H1 (cell line): ENCODE results near the gene EEF2. TPM values are rescaled to one million over a fixed set of nuclear protein-coding genes. Genes with fewer than 3 reads are reported as not detected.

ENCODE experiments used
- CTCF ChIA-PET: fragments of 300-600 bp; sonication (Branson Sonifier 250); formaldehyde crosslinking; loops from one replicate; lab custom pipeline; 2021; ENCODE audit not compliant: partially characterized antibody; lab: Charles Lee
- POLR2A ChIA-PET: fragments of 300-600 bp; sonication (Branson Sonifier 250); formaldehyde crosslinking; loops from one replicate; lab custom pipeline; 2021; ENCODE audit warnings: inconsistent platforms; ENCODE audit not compliant: partially characterized antibody; lab: Charles Lee
- DNase-seq, 2 experiments: peaks; one replicate each; pipeline versions ENCODE4 v3.0.0 to v3.0.0-alpha.2; 2010 to 2022; ENCODE audit warnings: low spot score in 2 of 2, low read depth in 1 of 2, mixed read lengths in 1 of 2
- FAIRE-seq: peaks from 2 replicates; lab custom pipeline; 2011; peaks lifted over from hg19 to GRCh38; lab: Jason Lieb, UNC
- H2AFZ ChIP-seq: 2 replicates; pipeline ENCODE4 v1.8.1; 2012; ENCODE audit warnings: low read length, inconsistent platforms
- H2AK5ac ChIP-seq: 2 replicates; pipeline ENCODE4 v1.6.1; 2013; ENCODE audit warnings: low read depth, low read length
- H2BK120ac ChIP-seq: replicated peaks from 2 replicates; pipeline ENCODE3; 2013; ENCODE audit warnings: low read depth, low read length, inconsistent platforms
- H2BK12ac ChIP-seq: 2 replicates; pipeline ENCODE4 v1.6.1; 2013; ENCODE audit warnings: low read depth, low read length
- H2BK15ac ChIP-seq: 2 replicates; pipeline ENCODE4 v1.6.1; 2013; ENCODE audit warnings: low read length
- H2BK20ac ChIP-seq: 2 replicates; pipeline ENCODE4 v1.6.1; 2013; ENCODE audit warnings: low read length
- H2BK5ac ChIP-seq: 2 replicates; pipeline ENCODE4 v1.6.1; 2013; ENCODE audit warnings: low read depth, low read length
- H3K14ac ChIP-seq: 2 replicates; pipeline ENCODE4 v1.6.1; 2013; ENCODE audit warnings: inconsistent platforms; ENCODE audit not compliant: insufficient read length
- H3K18ac ChIP-seq: 2 replicates; pipeline ENCODE4 v1.6.1; 2013; ENCODE audit warnings: low read length; ENCODE audit errors: extremely low read depth
- H3K23ac ChIP-seq: 2 replicates; pipeline ENCODE4 v1.6.1; 2013; ENCODE audit warnings: inconsistent platforms; ENCODE audit not compliant: insufficient read length
- H3K23me2 ChIP-seq: 2 replicates; pipeline ENCODE4 v1.6.1; 2013; ENCODE audit warnings: low read depth, low read length
- H3K27ac ChIP-seq: 2 replicates; pipeline ENCODE4 v1.6.1; 2011; ENCODE audit warnings: low read depth, low read length, inconsistent platforms
- H3K27me3 ChIP-seq, 4 experiments: replicated peaks in 1 of 4; 1 replicate in 1 of 4; 2 replicates in 3 of 4; pipeline versions ENCODE4 v1.6.1 to v1.8.1; 2011 to 2013; ENCODE audit warnings: low read length in 3 of 4, mild to moderate bottlenecking in 3 of 4, inconsistent platforms in 2 of 4, mixed read lengths in 2 of 4, moderate library complexity in 1 of 4; ENCODE audit not compliant: control insufficient read depth in 3 of 4, insufficient read depth in 3 of 4; ENCODE audit errors: extremely low read depth in 1 of 4
- H3K36me3 ChIP-seq, 4 experiments: 2 replicates each; pipeline versions ENCODE4 v1.6.1 to v1.8.1; 2011 to 2013; ENCODE audit warnings: mild to moderate bottlenecking in 4 of 4, low read length in 3 of 4, moderate library complexity in 2 of 4, control low read depth in 1 of 4, inconsistent platforms in 1 of 4; ENCODE audit not compliant: insufficient read depth in 4 of 4, control insufficient read depth in 2 of 4
- H3K4ac ChIP-seq: replicated peaks from 2 replicates; pipeline ENCODE3; 2013; ENCODE audit warnings: low read length, low read depth, mixed read lengths, inconsistent platforms; ENCODE audit not compliant: insufficient read length
- H3K4me1 ChIP-seq, 4 experiments: replicated peaks in 1 of 4; 1 replicate in 1 of 4; 2 replicates in 3 of 4; pipeline versions ENCODE4 v1.6.1 to v1.8.1; 2011 to 2013; ENCODE audit warnings: low read length in 3 of 4, inconsistent platforms in 2 of 4, mixed read lengths in 1 of 4; ENCODE audit not compliant: insufficient read depth in 4 of 4, control insufficient read depth in 3 of 4
- H3K4me2 ChIP-seq, 2 experiments: 2 replicates each; pipeline versions ENCODE4 v1.6.1 to v1.8.1; 2011 to 2013; ENCODE audit warnings: low read depth in 2 of 2, low read length in 2 of 2, control low read depth in 1 of 2, inconsistent platforms in 1 of 2, mild to moderate bottlenecking in 1 of 2; ENCODE audit not compliant: insufficient read depth in 1 of 2
- H3K4me3 ChIP-seq, 4 experiments: fragments of 200-600, 300-600 bp in 1 of 4; sonication (generic), shearing (Covaris generic), sonication (Bioruptor Twin) in 1 of 4; 2 replicates each; pipeline versions ENCODE4 v1.5.1 to v1.8.1; 2011 to 2016; ENCODE audit warnings: low read length in 4 of 4, low read depth in 3 of 4, control low read depth in 2 of 4, inconsistent platforms in 2 of 4, mild to moderate bottlenecking in 2 of 4, mixed read lengths in 1 of 4, moderate library complexity in 1 of 4; ENCODE audit not compliant: insufficient read depth in 2 of 4; ENCODE audit errors: extremely low read depth in 1 of 4
- H3K56ac ChIP-seq: replicated peaks from 2 replicates; pipeline ENCODE3; 2013; ENCODE audit warnings: low read depth, mild to moderate bottlenecking, mixed read lengths, low read length, inconsistent platforms; ENCODE audit not compliant: insufficient read length
- H3K79me1 ChIP-seq: 2 replicates; pipeline ENCODE4 v1.6.1; 2013; ENCODE audit warnings: low read depth, low read length, control low read depth
- H3K79me2 ChIP-seq, 2 experiments: 2 replicates each; pipeline versions ENCODE4 v1.6.1 to v1.8.1; 2012 to 2013; ENCODE audit warnings: low read length in 2 of 2, mild to moderate bottlenecking in 2 of 2, inconsistent platforms in 1 of 2; ENCODE audit not compliant: insufficient read depth in 2 of 2, control insufficient read depth in 1 of 2
- H3K9ac ChIP-seq, 4 experiments: replicated peaks in 1 of 4; 1 replicate in 1 of 4; 2 replicates in 3 of 4; pipeline versions ENCODE4 v1.6.1 to v1.8.1; 2011 to 2013; ENCODE audit warnings: low read depth in 3 of 4, low read length in 3 of 4, control low read depth in 2 of 4, mild to moderate bottlenecking in 2 of 4, moderate library complexity in 2 of 4, inconsistent platforms in 1 of 4; ENCODE audit errors: extremely low read depth in 1 of 4
- H3K9me3 ChIP-seq, 2 experiments: 2 replicates each; pipeline versions ENCODE4 v1.6.1 to v1.8.1; 2012 to 2013; ENCODE audit warnings: mild to moderate bottlenecking in 2 of 2, moderate library complexity in 2 of 2, control low read depth in 1 of 2, inconsistent platforms in 1 of 2, low read depth in 1 of 2, low read length in 1 of 2, mixed read lengths in 1 of 2; ENCODE audit not compliant: insufficient read depth in 2 of 2
- H4K20me1 ChIP-seq, 2 experiments: replicated peaks in 1 of 2; 2 replicates each; pipeline versions ENCODE3 to v1.8.1; 2011 to 2013; ENCODE audit warnings: inconsistent platforms in 2 of 2, low read length in 2 of 2, mild to moderate bottlenecking in 1 of 2; ENCODE audit not compliant: insufficient read depth in 2 of 2, control insufficient read depth in 1 of 2
- H4K5ac ChIP-seq: 2 replicates; pipeline ENCODE4 v1.6.1; 2013; ENCODE audit warnings: low read length, low read depth, mixed read lengths, inconsistent platforms; ENCODE audit not compliant: insufficient read length
- H4K8ac ChIP-seq: 2 replicates; pipeline ENCODE4 v1.8.0; 2013; ENCODE audit warnings: mild to moderate bottlenecking, moderate library complexity, low read length, inconsistent platforms; ENCODE audit not compliant: insufficient read depth; ENCODE audit errors: extremely low read depth
- H4K91ac ChIP-seq: replicated peaks from 2 replicates; pipeline ENCODE3; 2013; ENCODE audit warnings: low read length, mixed read lengths, inconsistent platforms; ENCODE audit not compliant: insufficient read length
- ATF3 ChIP-seq: IDR thresholded peaks from 2 replicates; pipeline ENCODE4 v1.6.1; 2011; ENCODE audit warnings: low read depth, mild to moderate bottlenecking, low read length; ENCODE audit not compliant: insufficient read depth
- CEBPB ChIP-seq: IDR thresholded peaks from 2 replicates; pipeline ENCODE4 v1.6.1; 2012; ENCODE audit warnings: low read depth, low read length
- E2F6 ChIP-seq: IDR thresholded peaks from 2 replicates; pipeline ENCODE4 v1.6.1; 2012; ENCODE audit warnings: inconsistent platforms
- KDM5A ChIP-seq: fragments of 200-600 bp; IDR thresholded peaks from 2 replicates; pipeline ENCODE4 v1.7.1; 2012; ENCODE audit warnings: mild to moderate bottlenecking, low read length, inconsistent platforms, mixed read lengths
- MAX ChIP-seq: IDR thresholded peaks from 2 replicates; pipeline ENCODE4 v1.6.1; 2012; ENCODE audit warnings: inconsistent platforms
- POLR2AphosphoS5 ChIP-seq: IDR thresholded peaks from 2 replicates; pipeline ENCODE4 v1.6.1; 2011; ENCODE audit warnings: low read depth, low read length
- RXRA ChIP-seq: IDR thresholded peaks from 2 replicates; pipeline ENCODE4 v1.6.1; 2011; ENCODE audit warnings: low read depth, mild to moderate bottlenecking, low read length, moderate library complexity; ENCODE audit not compliant: insufficient read depth
- TAF1 ChIP-seq: IDR thresholded peaks from 2 replicates; pipeline ENCODE4 v1.6.1; 2011; ENCODE audit warnings: mild to moderate bottlenecking, low read depth, low read length
- TBP ChIP-seq: IDR thresholded peaks from 2 replicates; pipeline ENCODE4 v1.6.1; 2011; ENCODE audit warnings: low read depth, low read length, improper control_type of control experiment
- ZNF274 ChIP-seq: IDR thresholded peaks from 2 replicates; pipeline ENCODE4 v1.7.0; 2012; ENCODE audit warnings: low read length, borderline replicate concordance; ENCODE audit errors: extremely low read depth
- WGBS, 2 experiments: shearing (Covaris generic) in 1 of 2; methylation state at CpG; one replicate each; pipeline versions ENCODE4 v1.1.6 to v1.1.7; 2013 to 2015; ENCODE audit warnings: low lambda C conversion rate in 2 of 2, mixed read lengths in 2 of 2, inconsistent platforms in 1 of 2, low coverage in 1 of 2, missing lambda C conversion rate in 1 of 2; ENCODE audit not compliant: insufficient replicate concordance in 2 of 2, insufficient coverage in 1 of 2, insufficient read length in 1 of 2; ENCODE audit errors: extremely low coverage in 1 of 2, missing lambda C conversion rate in 1 of 2; 5-methylcytosine and 5-hydroxymethylcytosine counted together
- polyA plus RNA-seq, 7 experiments: library from polyadenylated mRNA; depleted of rRNA in 3 of 7; stranded (reverse) in 5 of 7; unstranded in 2 of 7; fragments of >200 nt in 5 of 7; fragments of 200-250 nt in 2 of 7; gene quantifications; 1 replicate in 5 of 7; 2 replicates in 1 of 7; 4 replicates in 1 of 7; pipeline versions ENCODE4 v1.2.1 to v1.2.3, GENCODE V29; 2011 to 2013; ENCODE audit warnings: missing spikeins in 2 of 7, mixed read lengths in 2 of 7
- total RNA-seq: library from RNA; stranded (reverse); fragmentation: NEBNext Ultra II Directional; extraction: Animal tissue kit (Norgen Biotek cat#: 25700); gene quantifications from 2 replicates; pipeline ENCODE4 v1.2.1, GENCODE V29; 2021

The EEF2 gene
- total and polyA plus RNA-seq, 2 of the 8 experiments (the other 6 are each of a cell fraction or from before 2014, with no cell fraction given): 1,554 to 3,380 TPM

- peak overlapping the region; percentile 95 to 97; a peak in 3 of 4 replicates for H3K4me2 ChIP-seq
- no peak for TF ChIP-seq TBP
- TF ChIP-seq RXRA: no peak
- peak; percentile 82 for TF ChIP-seq POLR2AphosphoS5
- no peak for TF ChIP-seq KDM5A
- no peak for TF ChIP-seq TAF1
- TF ChIP-seq E2F6: no peak
- no peak for TF ChIP-seq ATF3
- no peak for TF ChIP-seq CEBPB
- TF ChIP-seq MAX: no peak
- no peak for TF ChIP-seq ZNF274
Measured at GRCh38 chr19:3982701-3983541, 2.3 kb downstream of the EEF2 start.

More at GRCh38 chr19:3982701-3983541, 2.3 kb downstream of the EEF2 start:
- H3K18ac ChIP-seq: no peak overlapping the region
- peak overlapping the region in 2 of 4 experiments; percentile 9 to 33; a peak in 3 of 7 replicates for H3K9ac ChIP-seq
- H2AFZ ChIP-seq: no peak overlapping the region
- peak overlapping the region in 1 of 4 experiments; percentile 79; a peak in 4 of 8 replicates for H3K4me3 ChIP-seq
- no peak overlapping the region for H3K4ac ChIP-seq
- H4K8ac ChIP-seq: peak overlapping the region; percentile 47
- H3K27ac ChIP-seq: peak overlapping the region; percentile 32; the same call in 1 of the 2 replicates
- peaks cover 57 to 67% (median 62%) of the 10 kb centered on the region in 4 experiments for H3K36me3 ChIP-seq
- peaks cover 63 to 65% of the 10 kb centered on the region in 2 experiments for H4K20me1 ChIP-seq
- H2BK120ac ChIP-seq: no peak overlapping the region
- peak overlapping the region; percentile 95; the same call in 1 of the 2 replicates for H2BK5ac ChIP-seq
- no peak overlapping the region for H3K56ac ChIP-seq
- no peaks in the 10 kb centered on the region for H3K9me3 ChIP-seq
- H3K27me3 ChIP-seq: no peaks in the 10 kb centered on the region
- peaks cover 16% of the 10 kb centered on the region for H3K79me1 ChIP-seq
- peaks cover 8% of the 10 kb centered on the region for H3K23me2 ChIP-seq
- peaks cover 19 to 68% of the 10 kb centered on the region in 2 experiments for H3K79me2 ChIP-seq
- no peak overlapping the region for H3K23ac ChIP-seq
- H4K91ac ChIP-seq: no peak overlapping the region
- H2BK15ac ChIP-seq: no peak overlapping the region
- no peak overlapping the region for H2AK5ac ChIP-seq
- no peak overlapping the region for H2BK20ac ChIP-seq
- ChIA-PET POLR2A (interaction anchor here (0.5 to 12.0 kb wide), 30 partner anchors 7 to 839 kb away, joined by 3 to 870 read pairs (median 4); partner anchors contain the start of genes ATCAY, DAPK3, MRPL54 and NMRK2), CTCF (interaction anchor here (0.6 kb wide), 1 partner anchor 193 kb away, joined by 3 read pairs; no protein-coding TSS in a partner anchor)
- peak in 1 of 2 experiments; percentile 46 for DNase-seq
- 95% methylated on average over 40 of the region's 40 CpGs; no CpG with 5 or more reads in 1 of the 2 experiments for WGBS, 2 experiments
- H3K14ac ChIP-seq: no peak overlapping the region
- no peak for FAIRE-seq
- H4K5ac ChIP-seq: no peak overlapping the region
- peaks cover 2 to 16% (median 10%) of the 10 kb centered on the region in 4 experiments for H3K4me1 ChIP-seq
- H2BK12ac ChIP-seq: no peak overlapping the region
